SK-N-SH (cell line): Measurements from ENCODE around the gene SVIL. TPM values are rescaled to one million over a fixed set of nuclear protein-coding genes. Genes with fewer than 3 reads are reported as not detected.
"Not testable (repeated sequence)": the region's sequence is repeated elsewhere in the genome, so short reads cannot be mapped to it uniquely, and the experiment has no call there.

ENCODE experiments used
- CTCF ChIA-PET: fragments of 300-600, 350-600 bp; formaldehyde crosslinking; extraction: SDS; loops from one replicate; lab custom pipeline; 2021; lab: Yijun Ruan, JAX
- POLR2A ChIA-PET: fragments of 350-600 bp; sonication (Branson Sonifier 250); formaldehyde crosslinking; extraction: SDS; loops from one replicate; lab custom pipeline; 2020; ENCODE audit warnings: antibody characterized with exemption, inconsistent platforms; lab: Yijun Ruan, JAX
- DNase-seq: peaks from one replicate; pipeline ENCODE4 v3.0.0; 2012
- H2AFZ ChIP-seq: fragments of 200-600 bp; sonication (generic); 2 replicates; pipeline ENCODE4 v1.8.1; 2016; ENCODE audit warnings: antibody characterized with exemption, mild to moderate bottlenecking, low read depth
- H3F3A ChIP-seq: fragments of 200-600 bp; sonication (generic); replicated peaks from 2 replicates; pipeline ENCODE3; 2016; ENCODE audit warnings: antibody characterized with exemption, mild to moderate bottlenecking; ENCODE audit not compliant: insufficient read depth
- H3K27ac ChIP-seq, 2 experiments: fragments of 200-500 bp in 1 of 2; fragments of 200-600 bp in 1 of 2; sonication (Bioruptor generic) in 1 of 2; sonication (generic), shearing (Covaris generic) in 1 of 2; 2 replicates each; pipeline versions ENCODE4 v1.5.1 to v1.6.1; 2014 to 2016; ENCODE audit warnings: low read depth in 2 of 2, inconsistent platforms in 1 of 2, low read length in 1 of 2, mild to moderate bottlenecking in 1 of 2, mixed read lengths in 1 of 2
- H3K27me3 ChIP-seq: fragments of 200-600 bp; sonication (generic), shearing (Covaris generic); 2 replicates; pipeline ENCODE4 v1.6.1; 2016; ENCODE audit warnings: mixed run types; ENCODE audit not compliant: insufficient read depth
- H3K36me3 ChIP-seq, 2 experiments: fragments of 200-500 bp in 1 of 2; fragments of 200-600 bp in 1 of 2; sonication (Bioruptor generic) in 1 of 2; sonication (generic) in 1 of 2; replicated peaks in 1 of 2; 2 replicates each; pipeline versions ENCODE3 to v1.5.1; 2014 to 2016; ENCODE audit warnings: low read length in 1 of 2, mild to moderate bottlenecking in 1 of 2; ENCODE audit not compliant: insufficient read depth in 2 of 2, control insufficient read depth in 1 of 2
- H3K4me1 ChIP-seq, 2 experiments: fragments of 200-500 bp in 1 of 2; fragments of 200-600 bp in 1 of 2; sonication (Bioruptor generic) in 1 of 2; sonication (generic), shearing (Covaris generic) in 1 of 2; 2 replicates each; pipeline versions ENCODE4 v1.5.1 to v1.6.1; 2014 to 2016; ENCODE audit warnings: low read depth in 1 of 2, low read length in 1 of 2, mixed run types in 1 of 2; ENCODE audit not compliant: insufficient read depth in 2 of 2, control insufficient read depth in 1 of 2
- H3K4me2 ChIP-seq: fragments of 200-600 bp; sonication (generic), shearing (Covaris generic); 2 replicates; pipeline ENCODE4 v1.6.1; 2017; ENCODE audit warnings: mixed run types
- H3K4me3 ChIP-seq, 2 experiments: fragments of 200-500 bp in 1 of 2; fragments of 200-600 bp in 1 of 2; sonication (Bioruptor generic) in 1 of 2; sonication (generic), shearing (Covaris generic) in 1 of 2; 2 replicates each; pipeline versions ENCODE4 v1.5.1 to v1.8.1; 2014 to 2016; ENCODE audit warnings: low read depth in 2 of 2, inconsistent platforms in 1 of 2, low read length in 1 of 2, mild to moderate bottlenecking in 1 of 2, mixed read lengths in 1 of 2, moderate library complexity in 1 of 2
- H3K79me2 ChIP-seq: fragments of 200-600 bp; sonication (generic); 2 replicates; pipeline ENCODE4 v1.8.1; 2017; ENCODE audit warnings: mild to moderate bottlenecking; ENCODE audit not compliant: insufficient read depth
- H3K9ac ChIP-seq: fragments of 200-600 bp; sonication (generic); 2 replicates; pipeline ENCODE4 v1.6.1; 2017; ENCODE audit warnings: mixed run types
- H3K9me2 ChIP-seq: fragments of 200-600 bp; sonication (generic); 2 replicates; pipeline ENCODE4 v1.6.1; 2017; ENCODE audit warnings: mixed run types
- H3K9me3 ChIP-seq: fragments of 200-600 bp; sonication (generic); 2 replicates; pipeline ENCODE4 v1.6.1; 2017; ENCODE audit warnings: mixed run types, mild to moderate bottlenecking, moderate library complexity
- H4K20me1 ChIP-seq: fragments of 200-600 bp; sonication (generic); 2 replicates; pipeline ENCODE4 v1.6.1; 2017; ENCODE audit warnings: mild to moderate bottlenecking, mixed run types; ENCODE audit not compliant: insufficient read depth
- FOXJ3 ChIP-seq: sonication (generic); formaldehyde crosslinking; IDR thresholded peaks from 2 replicates; pipeline ENCODE4 v1.5.1; 2020; ENCODE audit warnings: mild to moderate bottlenecking, missing genetic modification reagents
- FOXM1 ChIP-seq: IDR thresholded peaks from 2 replicates; pipeline ENCODE4 v1.4.0; 2012; ENCODE audit warnings: low read depth, mild to moderate bottlenecking
- JUND ChIP-seq: IDR thresholded peaks from 2 replicates; pipeline ENCODE4 v1.4.0; 2012
- MAX ChIP-seq: IDR thresholded peaks from 2 replicates; pipeline ENCODE4 v1.4.0; 2012; ENCODE audit warnings: low read depth
- RAD21 ChIP-seq: IDR thresholded peaks from 2 replicates; pipeline ENCODE4 v1.6.1; 2012; ENCODE audit warnings: mild to moderate bottlenecking, low read length
- REST ChIP-seq: IDR thresholded peaks from 2 replicates; pipeline ENCODE4 v1.6.1; 2012; ENCODE audit warnings: mild to moderate bottlenecking, low read depth, low read length, moderate library complexity
- SMC3 ChIP-seq: IDR thresholded peaks from 2 replicates; pipeline ENCODE4 v1.6.1; 2012; ENCODE audit warnings: low read depth, low read length, improper control_type of control experiment
- WGBS: methylation state at CpG from one replicate; pipeline ENCODE4 v1.1.6; 2017; ENCODE audit warnings: low lambda C conversion rate; 5-methylcytosine and 5-hydroxymethylcytosine counted together
- polyA plus RNA-seq, 3 experiments: library from polyadenylated mRNA; depleted of rRNA; stranded (reverse); fragments of >200 nt; gene quantifications; 2 replicates each; pipeline ENCODE4 v1.2.3, GENCODE V29; 2012
- TF ChIP-seq, protein P1 (sequence below): fragments of 200-600 bp; sonication (generic); IDR thresholded peaks from 2 replicates; pipeline ENCODE4 v1.6.1; 2017; ENCODE audit warnings: antibody characterized with exemption, mild to moderate bottlenecking, moderate library complexity

The SVIL gene
- polyA plus RNA-seq, 1 of the 3 experiments (the other 2 are of a cell fraction) = 48.7 TPM

GRCh38 chr10:29450405-29450804 is 184.4 kb downstream of the SVIL start:
- Histone ChIP-seq H3K9me2 (no peaks in the 10 kb centered on the region), H4K20me1 (no peaks in the 10 kb centered on the region; the same call in 1 of the 2 replicates), H2AFZ (no peak overlapping the region), H3K36me3 (peaks cover 0 to 4% of the 10 kb centered on the region in 2 experiments), H3K79me2 (no peaks in the 10 kb centered on the region; the same call in 1 of the 2 replicates), H3K27ac (no peak overlapping the region), H3K4me1 (peaks cover 0 to 2% of the 10 kb centered on the region in 2 experiments; a peak in 2 of 4 replicates)
- 97% methylated on average over 6 of the region's 6 CpGs for WGBS
- ChIA-PET POLR2A (no interaction called here), CTCF (interaction anchor here (0.8 to 4.1 kb wide), 7 partner anchors 18 to 787 kb away, joined by 3 to 18 read pairs (median 4); no protein-coding TSS in a partner anchor)
- no peak for DNase-seq
- TF ChIP-seq REST (no peak), FOXJ3 (CRISPR knock-in tag) (no peak), FOXM1 (no peak), JUND (no peak), MAX (no peak)
- TF ChIP-seq, all 33 proteins: peak for 0
- Histone ChIP-seq H3K4me2 (no peak overlapping the region), H3K9ac (no peak overlapping the region), H3F3A (peaks cover 8% of the 10 kb centered on the region), H3K27me3 (no peaks in the 10 kb centered on the region), H3K4me3 (no peak overlapping the region), H3K9me3 (no peaks in the 10 kb centered on the region)

- H3F3A ChIP-seq, H4K20me1 ChIP-seq, H3K27me3 ChIP-seq, H3K4me2 ChIP-seq, H3K9me3 ChIP-seq, H3K36me3 ChIP-seq: not testable (repeated sequence)
- CTCF ChIA-PET = interaction anchor here (0.6 to 4.4 kb wide), 37 partner anchors 9 to 1831 kb away, joined by 3 to 28 read pairs (median 4); no protein-coding TSS in a partner anchor
- 44% methylated on average over 16 of the region's 21 CpGs for WGBS
- TF ChIP-seq RAD21 (peak; percentile 60), SMC3 (peak; percentile 55)
- TF ChIP-seq, protein P1, sequence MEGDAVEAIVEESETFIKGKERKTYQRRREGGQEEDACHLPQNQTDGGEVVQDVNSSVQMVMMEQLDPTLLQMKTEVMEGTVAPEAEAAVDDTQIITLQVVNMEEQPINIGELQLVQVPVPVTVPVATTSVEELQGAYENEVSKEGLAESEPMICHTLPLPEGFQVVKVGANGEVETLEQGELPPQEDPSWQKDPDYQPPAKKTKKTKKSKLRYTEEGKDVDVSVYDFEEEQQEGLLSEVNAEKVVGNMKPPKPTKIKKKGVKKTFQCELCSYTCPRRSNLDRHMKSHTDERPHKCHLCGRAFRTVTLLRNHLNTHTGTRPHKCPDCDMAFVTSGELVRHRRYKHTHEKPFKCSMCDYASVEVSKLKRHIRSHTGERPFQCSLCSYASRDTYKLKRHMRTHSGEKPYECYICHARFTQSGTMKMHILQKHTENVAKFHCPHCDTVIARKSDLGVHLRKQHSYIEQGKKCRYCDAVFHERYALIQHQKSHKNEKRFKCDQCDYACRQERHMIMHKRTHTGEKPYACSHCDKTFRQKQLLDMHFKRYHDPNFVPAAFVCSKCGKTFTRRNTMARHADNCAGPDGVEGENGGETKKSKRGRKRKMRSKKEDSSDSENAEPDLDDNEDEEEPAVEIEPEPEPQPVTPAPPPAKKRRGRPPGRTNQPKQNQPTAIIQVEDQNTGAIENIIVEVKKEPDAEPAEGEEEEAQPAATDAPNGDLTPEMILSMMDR = peak; percentile 87
- TF ChIP-seq, all 33 proteins: peak for 3; not testable (repeated sequence) for 30
- H3K4me1 ChIP-seq, H3K9me2 ChIP-seq, POLR2A ChIA-PET, H3K9ac ChIP-seq, H2AFZ ChIP-seq, H3K79me2 ChIP-seq, H3K27ac ChIP-seq, H3K4me3 ChIP-seq: not testable (repeated sequence)
- peak; percentile 66 for DNase-seq
These were observed 185.8 kb downstream of the SVIL start for GRCh38 chr10:29448756-29449592.
